GM10847 (cell line): ENCODE measurements around the gene TOP1.

ENCODE experiments used
- POLR2A ChIP-seq: IDR thresholded peaks from 2 replicates; pipeline ENCODE4 v1.6.1; 2011; ENCODE audit not compliant: insufficient read length; ENCODE audit errors: extremely low read depth

Gene TOP1

DNA sequence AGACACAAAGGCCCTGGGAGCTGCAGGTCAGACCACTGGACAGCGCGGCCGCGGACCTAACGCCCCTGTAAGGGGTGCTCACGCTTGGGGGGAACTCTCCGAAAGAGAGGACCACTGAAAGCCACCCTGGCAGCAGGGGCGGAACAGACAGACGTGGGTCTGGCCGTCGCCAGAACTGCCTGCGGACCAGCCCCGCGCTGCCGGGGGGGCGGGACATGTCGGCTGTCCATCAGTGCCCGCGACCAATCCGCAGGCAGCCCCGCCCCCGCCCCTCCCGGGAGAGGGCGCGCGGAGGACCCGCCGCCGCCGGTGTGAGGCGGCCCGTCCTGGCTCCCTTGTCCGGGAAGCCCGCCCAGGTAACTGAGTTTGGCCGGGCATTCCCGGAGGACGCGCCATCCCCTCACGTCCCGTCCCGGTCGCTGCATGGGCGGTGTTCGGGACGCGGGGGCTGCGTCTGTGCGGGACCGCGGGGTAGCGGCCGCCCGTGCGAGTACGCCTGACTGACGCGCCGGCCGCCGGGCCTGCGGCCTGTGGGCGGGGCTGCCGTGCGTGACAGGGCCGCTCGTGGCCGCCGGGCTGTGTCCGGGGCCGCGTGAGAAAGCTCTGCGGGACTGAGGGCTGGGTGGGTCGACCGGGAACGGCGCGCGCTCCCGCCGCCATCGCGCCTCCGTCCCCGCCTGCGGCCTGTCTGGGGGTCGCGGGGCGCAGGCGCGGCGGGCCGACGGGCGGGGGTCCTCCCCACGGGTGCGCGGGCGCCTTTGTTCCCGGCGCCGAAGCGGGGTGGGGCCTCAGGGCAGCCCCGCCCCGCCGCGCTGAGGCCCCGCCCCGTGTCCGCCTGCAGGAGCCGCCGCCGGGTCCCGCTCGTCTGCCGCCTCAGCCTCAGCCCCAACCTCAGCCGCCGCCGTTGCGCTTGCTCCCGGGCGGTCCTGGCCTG lies 108.3 kb downstream of the TOP1 start, which contains the start of gene PLCG1:
PLCG1 (plus strand) TSS at position 864 of the 934 bp plus-strand sequence. CDS start 99 bp downstream, outside the sequence.
- peak; percentile 38 for TF ChIP-seq POLR2A

GRCh38 chr20:41137614-41138474 lies 109.2 kb downstream of the TOP1 start:
- peak; percentile 24 for TF ChIP-seq POLR2A

DNA sequence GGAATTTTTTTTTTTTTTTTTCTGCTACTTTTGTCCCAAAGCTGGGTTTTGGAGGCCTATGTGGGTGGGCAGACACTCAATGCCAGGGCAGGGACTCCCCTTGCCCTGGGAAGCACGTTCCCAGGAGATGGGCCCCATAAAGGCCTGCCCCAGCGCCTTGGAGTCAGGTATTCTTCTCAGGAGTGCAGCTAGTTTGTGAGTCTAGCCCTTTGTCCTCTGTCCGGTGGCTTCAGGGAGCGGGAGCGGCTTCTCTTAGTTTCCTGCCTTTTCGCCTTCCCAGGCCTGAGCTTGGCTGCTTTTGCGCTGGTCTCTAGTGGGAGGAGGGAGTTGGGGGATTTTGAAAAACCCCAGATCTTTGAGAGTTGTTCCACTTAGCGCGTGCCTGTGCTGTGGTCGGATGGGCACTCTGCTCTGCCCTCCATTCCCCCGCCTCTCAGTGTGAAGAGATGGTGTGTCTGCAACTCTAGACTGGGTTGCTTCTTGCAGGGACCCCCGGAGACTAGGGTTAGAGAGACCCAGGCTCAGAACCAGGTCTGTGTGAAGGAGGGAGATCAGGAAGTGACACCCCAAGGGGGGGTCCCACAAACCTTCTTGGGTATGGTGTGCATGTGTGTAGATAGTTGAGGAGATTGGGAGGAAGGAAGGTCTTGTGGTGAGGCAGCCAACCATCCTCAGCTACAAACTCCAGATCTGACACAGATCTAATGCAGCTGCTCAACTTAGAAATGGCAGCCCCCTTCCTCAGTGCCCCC lies 110.0 kb downstream of the TOP1 start:
- TF ChIP-seq POLR2A = no peak

- no peak for TF ChIP-seq POLR2A
Measured at GRCh38 chr20:41139227-41140093, 110.8 kb downstream of the TOP1 start.

GRCh38 chr20:41140226-41141133 lies 111.9 kb downstream of the TOP1 start:
- TF ChIP-seq POLR2A = no peak

- no peak for TF ChIP-seq POLR2A
Measured at GRCh38 chr20:41141153-41141815, 112.7 kb downstream of the TOP1 start.

DNA sequence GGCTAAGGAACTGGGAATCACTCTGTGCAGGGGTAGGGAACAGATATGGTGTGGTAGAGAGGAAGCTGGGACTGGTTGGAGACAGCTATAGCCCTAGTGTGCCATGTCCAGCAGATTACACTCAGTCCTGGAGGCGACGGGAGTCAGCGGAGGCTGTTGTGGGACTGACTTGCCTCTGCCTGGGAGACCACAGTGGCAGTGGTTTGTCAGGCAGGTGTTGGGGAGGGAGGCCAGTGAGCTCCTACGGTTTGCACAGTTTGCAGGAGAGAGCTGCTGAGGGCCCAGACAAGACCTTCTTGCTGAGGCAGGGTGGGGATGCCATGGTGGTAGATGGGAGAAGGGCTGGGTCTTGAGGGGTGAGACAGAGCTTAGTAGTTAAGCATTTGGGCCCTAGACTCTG lies 113.6 kb downstream of the TOP1 start:
- TF ChIP-seq POLR2A = no peak

DNA sequence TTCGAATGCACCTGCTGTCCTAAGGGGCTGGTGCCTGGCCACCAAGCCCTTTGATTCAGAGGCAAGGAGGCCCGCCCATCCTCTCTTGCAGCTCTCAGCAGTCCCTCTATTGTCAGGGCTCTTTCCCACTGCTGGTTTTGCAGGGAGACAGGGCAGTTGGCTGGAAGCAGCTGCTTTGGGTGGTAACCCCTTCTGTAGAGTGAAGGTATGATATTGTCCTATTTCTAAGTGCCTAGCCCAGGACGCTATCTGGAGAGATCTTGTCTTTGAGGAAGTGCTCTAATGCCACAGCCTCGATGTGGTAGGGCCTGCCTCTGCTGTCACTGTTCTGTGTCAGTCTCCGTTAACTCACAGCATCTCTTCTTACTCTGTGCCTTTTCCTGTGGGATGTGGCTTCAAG lies 114.3 kb downstream of the TOP1 start:
- no peak for TF ChIP-seq POLR2A

GRCh38 chr20:41143354-41143753 lies 114.7 kb downstream of the TOP1 start:
- no peak for TF ChIP-seq POLR2A

- no peak for TF ChIP-seq POLR2A
Measured at GRCh38 chr20:41145317-41145716, 116.7 kb downstream of the TOP1 start.

DNA sequence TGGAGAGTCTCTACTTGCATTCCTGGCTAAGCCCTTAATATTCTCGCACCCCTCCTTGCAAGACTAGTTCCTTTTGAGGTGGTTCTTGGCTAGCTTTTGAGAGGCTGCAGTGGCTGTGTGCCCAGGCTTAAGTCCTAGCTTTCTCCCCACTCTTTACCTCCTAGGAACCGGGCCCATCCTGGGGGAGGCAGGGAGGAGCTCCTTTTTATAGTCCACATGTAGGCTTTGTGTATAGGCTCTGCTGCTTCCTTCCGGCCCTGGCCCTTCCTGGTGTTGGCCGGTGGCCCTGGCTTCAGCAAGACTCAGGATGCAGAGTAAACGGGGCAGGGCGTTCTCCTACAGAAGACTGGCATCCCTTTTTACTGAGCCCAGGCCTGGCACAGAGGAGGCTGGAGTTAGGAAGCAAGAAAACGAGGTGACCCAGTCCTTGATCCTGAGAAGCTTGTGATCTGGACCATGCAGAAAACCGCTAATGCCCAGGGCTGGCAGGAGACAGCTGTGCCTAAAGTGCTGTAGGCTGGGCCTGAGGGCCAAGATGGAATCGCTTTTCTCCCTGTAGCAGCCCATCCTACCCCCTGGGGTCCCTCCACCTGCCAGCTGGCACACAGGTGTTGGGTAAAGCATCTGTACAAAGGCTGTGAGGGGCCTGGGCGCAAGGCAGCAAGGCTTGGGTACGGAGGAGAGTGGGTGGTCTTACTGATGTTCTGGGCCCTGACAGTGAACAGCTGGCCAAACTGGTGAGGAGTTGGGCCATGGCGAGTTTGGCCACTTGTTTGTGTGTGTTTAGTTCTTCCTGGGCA lies 117.4 kb downstream of the TOP1 start:
- TF ChIP-seq POLR2A = no peak

DNA sequence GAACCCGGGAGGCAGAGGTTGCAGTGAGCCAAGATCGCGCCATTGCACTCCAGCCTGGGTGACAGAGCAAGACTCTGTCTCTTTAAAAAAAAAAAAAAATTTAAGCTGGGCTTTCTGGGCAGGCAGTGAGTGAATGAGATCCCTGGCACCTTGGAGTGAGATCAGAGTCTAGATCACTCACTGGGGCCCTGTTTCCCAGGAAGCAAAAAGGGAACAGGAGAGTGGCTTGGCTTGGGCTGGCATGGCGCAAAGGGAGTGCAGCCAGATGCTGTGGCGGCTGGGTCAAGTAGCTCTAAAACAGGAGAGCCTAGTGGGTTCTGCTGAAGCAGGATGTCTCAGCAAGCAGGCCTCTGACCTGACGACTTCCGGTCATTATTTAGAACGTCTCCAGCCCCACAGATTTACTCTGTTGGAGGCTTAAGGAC lies 119.2 kb downstream of the TOP1 start:
- no peak for TF ChIP-seq POLR2A

- no peak for TF ChIP-seq POLR2A
Measured at GRCh38 chr20:41148942-41149341, 120.3 kb downstream of the TOP1 start.
